ENCODE results near the gene ZDHHC11. TPM values are rescaled to one million over a fixed set of nuclear protein-coding genes. Genes with fewer than 3 reads are reported as not detected.

The ZDHHC11 gene
- total RNA-seq, 1 experiment from 2014 or later, result 17.0 TPM

DNA sequence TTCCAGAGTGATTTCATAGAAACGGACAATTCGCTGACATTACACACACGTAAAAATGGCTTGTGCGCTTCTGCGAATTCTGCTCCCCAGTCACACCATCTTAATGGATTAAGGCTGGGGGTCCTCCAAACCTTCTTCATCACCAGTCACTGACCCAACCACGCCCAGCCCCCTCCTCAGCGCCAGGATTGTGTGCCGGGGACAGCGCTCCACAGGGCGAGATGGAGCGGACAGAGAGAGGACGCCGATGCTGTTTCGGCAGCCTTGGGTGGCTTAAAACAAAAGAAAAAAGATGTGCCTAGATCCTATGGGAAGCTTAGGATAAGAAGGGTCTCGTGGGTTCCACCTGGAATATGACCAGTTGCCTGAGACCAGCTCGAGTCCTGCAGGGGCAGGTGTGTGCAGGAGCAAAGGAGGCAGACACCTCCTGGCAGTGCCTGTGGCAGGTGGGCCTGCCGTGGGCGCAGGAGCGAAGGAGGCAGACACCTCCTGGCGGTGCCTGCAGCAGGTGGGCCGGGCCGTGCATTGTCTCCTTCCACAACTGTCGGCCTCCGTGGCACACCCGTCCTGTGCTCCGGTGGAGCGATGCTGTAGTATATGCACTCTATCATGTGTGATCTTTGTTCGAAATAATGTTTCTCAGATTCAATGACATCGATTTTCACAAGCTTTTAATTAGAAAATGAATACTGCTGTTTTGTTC, 21.0 kb upstream of the ZDHHC11 start:
- Histone ChIP-seq H4K20me1 (ENCODE audit: insufficient read depth) (no peaks in the 10 kb centered on the region), H3K36me3 (ENCODE audit: control insufficient read depth in 1 of 2, insufficient read depth in 2 of 2, low read length in 2 of 2) (peaks cover 66 to 80% of the 10 kb centered on the region in 2 experiments), H3K9me3 (ENCODE audit: control insufficient read depth in 1 of 2, insufficient read depth in 1 of 2, low read depth in 1 of 2, low read length in 2 of 2) (no peaks in the 10 kb centered on the region), H3K4me2 (ENCODE audit: low read length) (no peak overlapping the region), H3K4me3 (replicated peaks in 1 of 2; ENCODE audit: low read depth in 1 of 2, low read length in 2 of 2) (no peak overlapping the region), H3K9me2 (ENCODE audit: insufficient read depth) (no peaks in the 10 kb centered on the region), H2AFZ (ENCODE audit: low read depth, low read length, poor library complexity, severe bottlenecking) (no peak overlapping the region), H3K9ac (ENCODE audit: low read length) (no peak overlapping the region), H3K27me3 (ENCODE audit: insufficient read depth, low read length) (no peaks in the 10 kb centered on the region), H3K79me2 (ENCODE audit: insufficient read depth, low read length) (peaks cover 28% of the 10 kb centered on the region; the same call in 1 of the 2 replicates), H3K27ac (ENCODE audit: low read depth, low read length) (no peak overlapping the region), H3K4me1 (ENCODE audit: control insufficient read depth in 1 of 2, insufficient read depth in 2 of 2, low read length in 2 of 2) (no peaks in the 10 kb centered on the region)
- DNase-seq (ENCODE audit: low read depth, low spot score) (no peak), ATAC-seq (no peak)
- no peak for TF ChIP-seq FOSL1 (IDR thresholded peaks at IDR 0.05; ENCODE audit: low read depth)
- TF ChIP-seq, protein P1, sequence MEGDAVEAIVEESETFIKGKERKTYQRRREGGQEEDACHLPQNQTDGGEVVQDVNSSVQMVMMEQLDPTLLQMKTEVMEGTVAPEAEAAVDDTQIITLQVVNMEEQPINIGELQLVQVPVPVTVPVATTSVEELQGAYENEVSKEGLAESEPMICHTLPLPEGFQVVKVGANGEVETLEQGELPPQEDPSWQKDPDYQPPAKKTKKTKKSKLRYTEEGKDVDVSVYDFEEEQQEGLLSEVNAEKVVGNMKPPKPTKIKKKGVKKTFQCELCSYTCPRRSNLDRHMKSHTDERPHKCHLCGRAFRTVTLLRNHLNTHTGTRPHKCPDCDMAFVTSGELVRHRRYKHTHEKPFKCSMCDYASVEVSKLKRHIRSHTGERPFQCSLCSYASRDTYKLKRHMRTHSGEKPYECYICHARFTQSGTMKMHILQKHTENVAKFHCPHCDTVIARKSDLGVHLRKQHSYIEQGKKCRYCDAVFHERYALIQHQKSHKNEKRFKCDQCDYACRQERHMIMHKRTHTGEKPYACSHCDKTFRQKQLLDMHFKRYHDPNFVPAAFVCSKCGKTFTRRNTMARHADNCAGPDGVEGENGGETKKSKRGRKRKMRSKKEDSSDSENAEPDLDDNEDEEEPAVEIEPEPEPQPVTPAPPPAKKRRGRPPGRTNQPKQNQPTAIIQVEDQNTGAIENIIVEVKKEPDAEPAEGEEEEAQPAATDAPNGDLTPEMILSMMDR (IDR thresholded peaks at IDR 0.05 in 2 of 3, conservative IDR thresholded peaks at IDR 0.05 in 1 of 3; ENCODE audit: borderline replicate concordance in 1 of 3, insufficient read depth in 1 of 3, low read depth in 2 of 3, low read length in 2 of 3), result no peak
- no peak for TF ChIP-seq ZFX (IDR thresholded peaks at IDR 0.05)
- TF ChIP-seq, protein P2, sequence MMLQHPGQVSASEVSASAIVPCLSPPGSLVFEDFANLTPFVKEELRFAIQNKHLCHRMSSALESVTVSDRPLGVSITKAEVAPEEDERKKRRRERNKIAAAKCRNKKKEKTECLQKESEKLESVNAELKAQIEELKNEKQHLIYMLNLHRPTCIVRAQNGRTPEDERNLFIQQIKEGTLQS (IDR thresholded peaks at IDR 0.05), result no peak
- TF ChIP-seq, protein P3, sequence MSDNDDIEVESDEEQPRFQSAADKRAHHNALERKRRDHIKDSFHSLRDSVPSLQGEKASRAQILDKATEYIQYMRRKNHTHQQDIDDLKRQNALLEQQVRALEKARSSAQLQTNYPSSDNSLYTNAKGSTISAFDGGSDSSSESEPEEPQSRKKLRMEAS (IDR thresholded peaks at IDR 0.05), result no peak
- no peak for TF ChIP-seq POLR2A (IDR thresholded peaks at IDR 0.05; ENCODE audit: borderline replicate concordance, extremely low read depth, insufficient read depth, insufficient read length)
- no peak for TF ChIP-seq SP1 (IDR thresholded peaks at IDR 0.05; ENCODE audit: low read depth)
- no peak for TF ChIP-seq YY1 (IDR thresholded peaks at IDR 0.05; ENCODE audit: extremely low read depth, insufficient replicate concordance, low read depth, low read length)
- no peak for TF ChIP-seq EZH2 (IDR thresholded peaks at IDR 0.05)
- BruUV-seq (replicated peaks), result no TSS peak
- ChIA-PET CTCF (no interaction called here), POLR2A (no interaction called here), RAD21 (ENCODE audit: low non-redundant PET in 1 of 2, low total read pairs in 2 of 2, uncharacterized antibody in 2 of 2, unreplicated experiment in 2 of 2) (no interaction called here)
- intact Hi-C loops (cut with micrococcal nuclease), result no loop called here
